Pancreas (tissue), 10 donors: ENCODE results near the gene SLC9A6. TPM values are rescaled to one million over a fixed set of nuclear protein-coding genes. Genes with fewer than 3 reads are reported as not detected.
"Not testable (repeated sequence)": the region's sequence is repeated elsewhere in the genome, so short reads cannot be mapped to it uniquely, and the experiment has no call there.

ENCODE experiments used
- ATAC-seq, 4 donors: fragments of 200-7000 bp; cut with Tn5 transposase; one replicate each; pipeline versions ENCODE4 v1.8.0 to v1.9.1; 2020; ENCODE audit warnings: mild to moderate bottlenecking in 4 of 4, moderate library complexity in 4 of 4
- DNase-seq, 6 donors: peaks; one replicate each; pipeline ENCODE4 v3.0.0-alpha.2; 2020
- FAIRE-seq: peaks from 2 replicates; lab custom pipeline; 2012; peaks lifted over from hg19 to GRCh38; lab: Jason Lieb, UNC
- H3K27ac ChIP-seq, 4 donors: fragments of 200-600 bp; sonication (generic); 1 replicate in 3 of 4; 2 replicates in 1 of 4; pipeline versions ENCODE4 v1.5.0 to v1.8.0; 2020
- H3K27me3 ChIP-seq, 4 donors: fragments of 200-600 bp; one replicate each; pipeline ENCODE4 v1.8.0; 2021
- H3K36me3 ChIP-seq, 3 donors: fragments of 200-600 bp; sonication (generic) in 1 of 3; one replicate each; pipeline versions ENCODE4 v1.5.0 to v1.8.0; 2020 to 2021
- H3K4me1 ChIP-seq, 3 donors: fragments of 200-600 bp; one replicate each; pipeline ENCODE4 v1.8.0; 2021
- H3K4me3 ChIP-seq, 4 donors: fragments of 200-600 bp; sonication (generic) in 2 of 4; one replicate each; pipeline versions ENCODE4 v1.5.0 to v1.8.0; 2020 to 2021
- H3K9me3 ChIP-seq, 4 donors: fragments of 200-600 bp; one replicate each; pipeline ENCODE4 v1.8.0; 2021
- WGBS, 2 donors: extraction: QIAGEN DNeasy Blood & Tissue Kit; methylation state at CpG; one replicate each; pipeline ENCODE4 v1.1.7; 2013; 5-methylcytosine and 5-hydroxymethylcytosine counted together
- intact Hi-C, 3 donors: fragments of 100-400 bp; cut with DNase I; formaldehyde crosslinking; loops; one replicate each; pipeline versions ENCODE4 v1.11.1 to v1.14.2; 2022
- polyA plus RNA-seq, 2 donors: library from polyadenylated mRNA; stranded (reverse); fragments of 200-250 nt; gene quantifications; one replicate each; pipeline ENCODE4 v1.2.3, GENCODE V29; 2013
- total RNA-seq, 6 donors: library from RNA; stranded (reverse); fragmentation: NEBNext Ultra II Directional in 4 of 6; extraction: Animal tissue kit (Norgen Biotek cat#: 25700) in 4 of 6; gene quantifications; one replicate each; pipeline versions ENCODE4 v1.2.1 to v1.2.4, GENCODE V29; 2021 to 2023
- TF ChIP-seq, protein P1 (sequence below), 4 donors: fragments of 200-600 bp; sonication (generic) in 3 of 4; IDR thresholded peaks; one replicate each; pipeline versions ENCODE4 v1.5.0 to v1.8.0; 2021; ENCODE audit warnings: antibody characterized with exemption in 4 of 4
- donor health status: healthy with polysubstance abuse.
- donor health status: DM: no; HTN: no; CAD: no; lungs with moderate emphysema.
- donor health status: DM: no; HTN: no; CAD: no.
- donor health status: control.
- donor health status: control.
- donor health status: Bipolar disorder and iron deficiency.
- donor health status: DM: yes; HTN: yes; CAD: no.
- donor health status: DM: no; HTN: no; CAD: no.
- donor health status: DM: no; HTN: no; CAD: no.
- donor health status: DM: yes; HTN: yes; CAD: no.

Gene SLC9A6
- total and polyA plus RNA-seq, 8 donors: 2.1 to 8.3 (median 4.4) TPM

DNA sequence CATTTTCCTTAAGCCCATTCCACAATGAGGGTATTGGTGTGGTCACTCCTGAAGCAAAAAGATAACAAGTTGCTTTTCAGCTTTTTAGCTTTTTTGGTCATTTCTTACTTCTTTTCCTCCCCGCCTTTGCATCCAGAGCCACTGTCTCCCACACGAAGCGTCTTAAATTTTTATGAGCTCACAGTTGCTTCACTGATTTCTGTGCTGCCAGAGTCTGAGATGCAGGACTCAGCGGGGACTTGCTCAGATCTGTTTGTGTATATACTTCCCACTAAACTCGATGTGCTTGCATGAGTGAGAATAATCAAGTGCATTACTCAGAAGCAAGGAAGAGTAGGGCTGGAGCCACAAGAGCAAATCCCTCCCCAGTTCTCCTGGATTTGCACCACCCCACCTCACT is 81.9 kb downstream of the SLC9A6 start:
- no peak overlapping the region for H3K4me3 ChIP-seq
- whole genome bisulfite sequencing, 2 donors: 61 to 62% methylated on average over 5 of the region's 5 CpGs

DNA sequence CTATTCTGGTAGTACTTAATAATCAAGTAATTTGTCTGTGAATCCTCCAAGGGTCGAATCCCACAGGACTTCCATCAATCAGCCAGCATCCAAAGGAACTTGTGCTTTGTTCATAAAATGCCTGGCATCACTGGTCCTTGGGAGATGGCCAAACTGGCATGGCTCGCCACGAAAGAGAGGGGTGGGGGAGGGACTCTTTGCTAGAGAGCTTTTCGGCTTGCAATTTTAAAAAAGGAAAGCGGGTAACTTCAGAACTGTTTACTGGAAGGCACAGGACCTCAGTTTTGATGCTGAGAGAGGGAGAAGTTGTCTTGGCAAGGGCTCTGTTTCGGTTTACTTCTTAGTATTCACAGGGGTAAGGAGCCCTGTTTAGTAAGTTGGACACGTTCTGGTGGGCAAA is 82.7 kb downstream of the SLC9A6 start:
- no peaks in the 10 kb centered on the region for H3K27me3 ChIP-seq
- H3K9me3 ChIP-seq: no peaks in the 10 kb centered on the region
- no peak for DNase-seq
- intact Hi-C loops: no loop called here
- no peaks in the 10 kb centered on the region for H3K36me3 ChIP-seq
- no peak overlapping the region for H3K4me3 ChIP-seq
- no peak for ATAC-seq
- H3K4me1 ChIP-seq: no peaks in the 10 kb centered on the region
- H3K27ac ChIP-seq: no peak overlapping the region
- 37 to 51% methylated on average over 7 of the region's 7 CpGs for WGBS, 2 donors
- no peak for FAIRE-seq
- TF ChIP-seq, protein P1, sequence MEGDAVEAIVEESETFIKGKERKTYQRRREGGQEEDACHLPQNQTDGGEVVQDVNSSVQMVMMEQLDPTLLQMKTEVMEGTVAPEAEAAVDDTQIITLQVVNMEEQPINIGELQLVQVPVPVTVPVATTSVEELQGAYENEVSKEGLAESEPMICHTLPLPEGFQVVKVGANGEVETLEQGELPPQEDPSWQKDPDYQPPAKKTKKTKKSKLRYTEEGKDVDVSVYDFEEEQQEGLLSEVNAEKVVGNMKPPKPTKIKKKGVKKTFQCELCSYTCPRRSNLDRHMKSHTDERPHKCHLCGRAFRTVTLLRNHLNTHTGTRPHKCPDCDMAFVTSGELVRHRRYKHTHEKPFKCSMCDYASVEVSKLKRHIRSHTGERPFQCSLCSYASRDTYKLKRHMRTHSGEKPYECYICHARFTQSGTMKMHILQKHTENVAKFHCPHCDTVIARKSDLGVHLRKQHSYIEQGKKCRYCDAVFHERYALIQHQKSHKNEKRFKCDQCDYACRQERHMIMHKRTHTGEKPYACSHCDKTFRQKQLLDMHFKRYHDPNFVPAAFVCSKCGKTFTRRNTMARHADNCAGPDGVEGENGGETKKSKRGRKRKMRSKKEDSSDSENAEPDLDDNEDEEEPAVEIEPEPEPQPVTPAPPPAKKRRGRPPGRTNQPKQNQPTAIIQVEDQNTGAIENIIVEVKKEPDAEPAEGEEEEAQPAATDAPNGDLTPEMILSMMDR (IDR thresholded peaks at IDR 0.05): no peak

More for the DNA sequence above, 81.9 kb downstream of the SLC9A6 start:
- DNase-seq (no peak), ATAC-seq (no peak), FAIRE-seq (no peak)
- Histone ChIP-seq H3K36me3 (no peaks in the 10 kb centered on the region), H3K9me3 (no peaks in the 10 kb centered on the region), H3K27me3 (peaks cover 0 to 4% (median 0%) of the 10 kb centered on the region in 4 donors), H3K4me1 (no peaks in the 10 kb centered on the region), H3K27ac (no peak overlapping the region)
- intact Hi-C loops: no loop called here
- TF ChIP-seq, protein P1 (IDR thresholded peaks at IDR 0.05): no peak

DNA sequence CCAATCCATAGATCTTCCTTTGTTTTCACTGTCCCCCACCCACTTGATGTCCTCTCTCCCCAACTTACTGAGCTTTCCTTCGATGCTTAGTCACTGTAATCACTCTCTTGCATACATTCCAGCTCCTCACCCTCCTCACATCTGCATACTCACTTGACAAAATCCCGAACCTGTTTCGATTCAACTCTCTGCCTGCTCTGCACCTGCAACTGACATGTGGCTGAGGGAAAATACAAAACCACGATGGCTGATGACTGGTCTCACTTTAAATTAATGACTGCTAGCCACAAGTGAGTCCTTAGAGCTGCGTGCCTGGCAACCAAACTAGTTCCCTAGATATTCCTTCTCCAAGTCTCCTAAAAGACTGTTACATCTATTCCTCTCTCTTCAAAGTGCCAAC is 91.7 kb downstream of the SLC9A6 start:
- Histone ChIP-seq H3K36me3 (no peaks in the 10 kb centered on the region), H3K27ac (no peak overlapping the region), H3K27me3 (no peaks in the 10 kb centered on the region), H3K9me3 (no peaks in the 10 kb centered on the region), H3K4me3 (no peak overlapping the region), H3K4me1 (no peaks in the 10 kb centered on the region)
- DNase-seq (no peak), ATAC-seq (no peak), FAIRE-seq (no peak)
- intact Hi-C loops: no loop called here
- 32 to 43% methylated on average over 5 of the region's 5 CpGs for WGBS, 2 donors
- TF ChIP-seq, protein P1 (IDR thresholded peaks at IDR 0.05): no peak

DNA sequence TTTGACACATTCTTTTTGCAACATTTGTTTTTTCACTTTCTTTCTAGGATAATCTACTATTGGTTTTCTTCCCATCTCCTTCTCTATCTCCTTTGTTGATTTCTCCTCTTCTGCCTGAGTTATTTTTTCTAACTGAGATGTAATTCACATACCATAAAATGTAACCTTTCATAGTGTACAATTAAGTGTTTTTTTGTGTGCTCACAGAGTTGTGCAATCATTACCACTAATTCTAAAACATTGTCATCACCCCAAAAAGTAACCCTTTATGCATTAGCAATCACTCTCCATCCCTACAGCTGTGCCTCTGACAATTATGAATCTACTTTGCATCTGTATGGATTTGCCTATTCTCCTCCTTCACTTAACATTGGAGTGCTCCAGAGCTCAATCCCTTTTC is 95.5 kb downstream of the SLC9A6 start:
- TF ChIP-seq, protein P1 (IDR thresholded peaks at IDR 0.05): no peak
- ATAC-seq (no peak), DNase-seq (no peak), FAIRE-seq (no peak)
- peaks cover 0 to 4% (median 0%) of the 10 kb centered on the region in 4 donors for H3K27me3 ChIP-seq
- no peaks in the 10 kb centered on the region for H3K9me3 ChIP-seq
- intact Hi-C loops: no loop called here
- H3K36me3 ChIP-seq: no peaks in the 10 kb centered on the region
- no peak overlapping the region for H3K27ac ChIP-seq
- H3K4me3 ChIP-seq: no peak overlapping the region
- H3K4me1 ChIP-seq: no peaks in the 10 kb centered on the region

DNA sequence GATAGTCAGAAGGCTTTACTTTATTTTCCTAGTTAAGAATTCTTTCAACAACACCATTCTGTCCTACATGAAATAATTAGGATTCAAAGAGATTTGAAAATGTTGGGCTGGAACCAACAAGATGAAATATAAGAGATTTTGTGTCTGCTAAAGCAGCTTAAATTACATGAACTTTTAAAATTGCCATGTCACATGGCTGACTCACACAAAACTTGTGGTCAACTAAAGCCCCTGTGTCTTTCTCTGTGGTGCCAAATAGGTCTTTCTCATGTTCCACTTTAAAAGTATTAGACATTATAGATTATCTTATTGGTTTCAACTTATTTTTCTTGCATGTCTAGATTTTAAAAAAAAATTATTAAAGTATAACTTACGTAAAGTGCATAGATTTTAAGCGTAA is 101.3 kb downstream of the SLC9A6 start:
- Histone ChIP-seq H3K27me3 (peaks cover 0 to 6% (median 2%) of the 10 kb centered on the region in 4 donors), H3K4me1 (no peaks in the 10 kb centered on the region), H3K27ac (no peak overlapping the region), H3K9me3 (no peaks in the 10 kb centered on the region), H3K36me3 (no peaks in the 10 kb centered on the region), H3K4me3 (no peak overlapping the region)
- TF ChIP-seq, protein P1 (IDR thresholded peaks at IDR 0.05): no peak
- no peak for FAIRE-seq
- ATAC-seq: no peak
- DNase-seq: no peak
- intact Hi-C loops: no loop called here
- WGBS, 2 donors: 79 to 81% methylated on average over 2 of the region's 2 CpGs

DNA sequence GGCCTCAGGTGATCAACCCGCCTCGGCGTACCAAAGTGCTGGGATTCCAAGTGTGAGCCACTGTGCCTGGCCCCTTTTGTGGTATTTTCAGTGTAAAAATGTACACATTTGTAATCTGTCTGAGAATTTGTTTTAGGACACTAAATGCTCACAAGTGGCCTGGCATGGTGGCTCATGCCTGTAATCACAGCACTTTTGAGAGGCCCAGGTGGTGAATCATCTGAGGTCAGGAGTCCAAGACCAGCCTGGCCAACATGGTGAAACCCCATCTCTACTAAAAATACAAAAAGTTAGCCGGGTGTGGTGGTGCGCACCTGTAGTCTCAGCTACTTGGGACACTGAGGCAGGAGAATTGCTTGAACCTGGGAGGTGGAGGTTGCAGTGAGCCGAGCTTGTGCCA is 106.7 kb downstream of the SLC9A6 start:
- FAIRE-seq, H3K4me3 ChIP-seq, intact Hi-C loops, ATAC-seq, H3K27ac ChIP-seq, DNase-seq, H3K4me1 ChIP-seq, H3K36me3 ChIP-seq, H3K27me3 ChIP-seq, H3K9me3 ChIP-seq: not testable (repeated sequence)
- WGBS, 2 donors: 87 to 92% methylated on average over 6 of the region's 6 CpGs
